Measurements from ENCODE around the gene KLHDC7B. TPM values are rescaled to one million over a fixed set of nuclear protein-coding genes. Genes with fewer than 3 reads are reported as not detected.

Gene KLHDC7B
- total RNA-seq, 1 experiment from 2014 or later: 1.6 TPM

GRCh38 chr22:50505276-50505775, 40.4 kb upstream of the KLHDC7B start:
- Histone ChIP-seq H3K4me1 (ENCODE audit: insufficient read depth, low read length, poor library complexity, severe bottlenecking) (peaks cover 18% of the 10 kb centered on the region), H3K9me3 (ENCODE audit: low read depth, low read length, poor library complexity, severe bottlenecking) (no peaks in the 10 kb centered on the region), H3K36me3 (ENCODE audit: insufficient read depth, low read length, poor library complexity, severe bottlenecking) (peaks cover 32% of the 10 kb centered on the region), H3K27ac (ENCODE audit: low read depth, low read length, poor library complexity, severe bottlenecking) (no peak overlapping the region), H3K27me3 (replicated peaks; ENCODE audit: insufficient read depth, low read depth, low read length, poor library complexity) (no peaks in the 10 kb centered on the region), H3K4me3 (ENCODE audit: low read depth, low read length, poor library complexity, severe bottlenecking) (no peak overlapping the region)
- ChIA-PET POLR2A (ENCODE audit: low non-redundant PET) (no interaction called here), CTCF (no interaction called here)
- TF ChIP-seq CTCF (conservative IDR thresholded peaks at IDR 0.05; ENCODE audit: low read depth, low read length) (no peak), EZH2 (IDR thresholded peaks at IDR 0.05; ENCODE audit: borderline replicate concordance, low read depth, low read length, poor library complexity, severe bottlenecking) (no peak)
- intact Hi-C loops (cut with micrococcal nuclease; ENCODE audit: unreplicated experiment): no loop called here
- BruUV-seq (replicated peaks): no TSS peak
- no peak for DNase-seq (ENCODE audit: low spot score)

- no peak for DNase-seq (ENCODE audit: low spot score)
- BruUV-seq (replicated peaks): no TSS peak
- Histone ChIP-seq H3K4me1 (ENCODE audit: insufficient read depth, low read length, poor library complexity, severe bottlenecking) (peaks cover 18% of the 10 kb centered on the region), H3K27me3 (replicated peaks; ENCODE audit: insufficient read depth, low read depth, low read length, poor library complexity) (no peaks in the 10 kb centered on the region), H3K4me3 (ENCODE audit: low read depth, low read length, poor library complexity, severe bottlenecking) (peak overlapping the region; percentile 99), H3K9me3 (ENCODE audit: low read depth, low read length, poor library complexity, severe bottlenecking) (no peaks in the 10 kb centered on the region), H3K36me3 (ENCODE audit: insufficient read depth, low read length, poor library complexity, severe bottlenecking) (peaks cover 35% of the 10 kb centered on the region), H3K27ac (ENCODE audit: low read depth, low read length, poor library complexity, severe bottlenecking) (no peak overlapping the region)
- intact Hi-C loops (cut with micrococcal nuclease; ENCODE audit: unreplicated experiment): no loop called here
- ChIA-PET CTCF (no interaction called here), POLR2A (ENCODE audit: low non-redundant PET) (no interaction called here)
- no peak for TF ChIP-seq EZH2 (IDR thresholded peaks at IDR 0.05; ENCODE audit: borderline replicate concordance, low read depth, low read length, poor library complexity, severe bottlenecking)
Measured at GRCh38 chr22:50505776-50506610, 39.7 kb upstream of the KLHDC7B start.

- Histone ChIP-seq H3K9me3 (ENCODE audit: low read depth, low read length, poor library complexity, severe bottlenecking) (no peaks in the 10 kb centered on the region), H3K4me1 (ENCODE audit: insufficient read depth, low read length, poor library complexity, severe bottlenecking) (peaks cover 18% of the 10 kb centered on the region), H3K27ac (ENCODE audit: low read depth, low read length, poor library complexity, severe bottlenecking) (peak overlapping the region; percentile 88), H3K27me3 (replicated peaks; ENCODE audit: insufficient read depth, low read depth, low read length, poor library complexity) (no peaks in the 10 kb centered on the region), H3K4me3 (ENCODE audit: low read depth, low read length, poor library complexity, severe bottlenecking) (peak overlapping the region; percentile 99), H3K36me3 (ENCODE audit: insufficient read depth, low read length, poor library complexity, severe bottlenecking) (peaks cover 35% of the 10 kb centered on the region)
- CTCF ChIA-PET: interaction anchor here (1.2 kb wide), 1 partner anchor 114 kb away, joined by 3 read pairs; no protein-coding TSS in a partner anchor
- POLR2A ChIA-PET (ENCODE audit: low non-redundant PET): no interaction called here
- BruUV-seq (replicated peaks): TSS peak; percentile 44
- DNase-seq (ENCODE audit: low spot score): no peak
- TF ChIP-seq CTCF (conservative IDR thresholded peaks at IDR 0.05; ENCODE audit: low read depth, low read length) (no peak), EZH2 (IDR thresholded peaks at IDR 0.05; ENCODE audit: borderline replicate concordance, low read depth, low read length, poor library complexity, severe bottlenecking) (no peak)
- intact Hi-C loops (cut with micrococcal nuclease; ENCODE audit: unreplicated experiment): no loop called here
Measured at GRCh38 chr22:50506611-50507420, 38.9 kb upstream of the KLHDC7B start.

All from A673 (cell line).